Measurements from ENCODE around the gene DAB1. TPM values are rescaled to one million over a fixed set of nuclear protein-coding genes. Genes with fewer than 3 reads are reported as not detected.

DAB1 gene
- polyA plus RNA-seq, 3 donors: not detected

DNA sequence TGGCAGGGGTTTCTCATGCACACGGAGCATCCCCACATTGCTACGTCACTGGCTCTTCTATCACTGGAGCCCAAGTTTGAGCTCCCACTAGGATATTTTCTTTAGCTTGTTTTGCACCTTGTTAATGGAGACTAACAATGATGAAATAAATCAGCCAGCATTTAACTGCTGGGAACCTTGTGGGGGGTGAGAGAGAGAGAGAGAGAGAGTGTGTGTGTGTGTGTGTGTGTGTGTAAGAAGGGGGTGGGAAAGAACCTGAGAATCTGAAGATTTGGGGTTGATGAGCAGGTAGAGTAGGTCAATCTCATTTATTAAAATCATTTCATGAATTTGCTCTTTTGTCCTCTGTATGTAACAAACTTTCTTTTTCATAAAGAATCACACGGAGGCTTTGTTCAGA, 458.7 kb downstream of the DAB1 start:
- Histone ChIP-seq H3K9me3 (replicated peaks in 1 of 2; ENCODE audit: control insufficient read depth in 1 of 2, insufficient read depth in 1 of 2, low read length in 2 of 2) (no peaks in the 10 kb centered on the region), H3K27me3 (ENCODE audit: control insufficient read depth in 2 of 2, insufficient read depth in 2 of 2, low read length in 2 of 2) (no peaks in the 10 kb centered on the region), H3K79me2 (ENCODE audit: insufficient read depth, low read length) (no peaks in the 10 kb centered on the region), H4K20me1 (ENCODE audit: insufficient read depth, low read length) (no peaks in the 10 kb centered on the region), H3K4me1 (ENCODE audit: control insufficient read depth in 1 of 2, insufficient read depth in 2 of 2, low read length in 2 of 2) (no peaks in the 10 kb centered on the region), H3K4me2 (replicated peaks; ENCODE audit: extremely low read depth, low read length, poor library complexity, severe bottlenecking) (no peak overlapping the region), H3K27ac (ENCODE audit: low read depth in 1 of 2, low read length in 2 of 2) (no peak overlapping the region), H3K9ac (ENCODE audit: insufficient read depth, low read length, poor library complexity, severe bottlenecking) (no peak overlapping the region), H3K4me3 (replicated peaks in 1 of 3; ENCODE audit: low read depth in 2 of 3, low read length in 3 of 3) (no peak overlapping the region), H2AFZ (ENCODE audit: insufficient read depth, low read depth, low read length, poor library complexity, severe bottlenecking) (no peak overlapping the region), H3K36me3 (replicated peaks in 1 of 2; ENCODE audit: control insufficient read depth in 1 of 2, insufficient read depth in 2 of 2, low read length in 2 of 2) (no peaks in the 10 kb centered on the region)
- no peak for DNase-seq
- H3K4me3 Mint-ChIP-seq: no peak overlapping the region
- H3K36me3 Mint-ChIP-seq: no peaks in the 10 kb centered on the region
- H3K9me3 Mint-ChIP-seq: peaks cover 0 to 4% (median 0%) of the 10 kb centered on the region in 7 donors
- TF ChIP-seq, protein P1, sequence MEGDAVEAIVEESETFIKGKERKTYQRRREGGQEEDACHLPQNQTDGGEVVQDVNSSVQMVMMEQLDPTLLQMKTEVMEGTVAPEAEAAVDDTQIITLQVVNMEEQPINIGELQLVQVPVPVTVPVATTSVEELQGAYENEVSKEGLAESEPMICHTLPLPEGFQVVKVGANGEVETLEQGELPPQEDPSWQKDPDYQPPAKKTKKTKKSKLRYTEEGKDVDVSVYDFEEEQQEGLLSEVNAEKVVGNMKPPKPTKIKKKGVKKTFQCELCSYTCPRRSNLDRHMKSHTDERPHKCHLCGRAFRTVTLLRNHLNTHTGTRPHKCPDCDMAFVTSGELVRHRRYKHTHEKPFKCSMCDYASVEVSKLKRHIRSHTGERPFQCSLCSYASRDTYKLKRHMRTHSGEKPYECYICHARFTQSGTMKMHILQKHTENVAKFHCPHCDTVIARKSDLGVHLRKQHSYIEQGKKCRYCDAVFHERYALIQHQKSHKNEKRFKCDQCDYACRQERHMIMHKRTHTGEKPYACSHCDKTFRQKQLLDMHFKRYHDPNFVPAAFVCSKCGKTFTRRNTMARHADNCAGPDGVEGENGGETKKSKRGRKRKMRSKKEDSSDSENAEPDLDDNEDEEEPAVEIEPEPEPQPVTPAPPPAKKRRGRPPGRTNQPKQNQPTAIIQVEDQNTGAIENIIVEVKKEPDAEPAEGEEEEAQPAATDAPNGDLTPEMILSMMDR (IDR thresholded peaks at IDR 0.05): no peak
- intact Hi-C loops (cut with micrococcal nuclease): no loop called here
- H3K27me3 Mint-ChIP-seq (ENCODE audit: low read depth in 3 of 3): peaks cover 3 to 6% (median 6%) of the 10 kb centered on the region in 3 donors
- H3K4me1 Mint-ChIP-seq: no peaks in the 10 kb centered on the region
- WGBS (ENCODE audit: insufficient coverage): 80% methylated on average over 1 of the region's 3 CpGs
- H3K27ac Mint-ChIP-seq: no peak overlapping the region

DNA sequence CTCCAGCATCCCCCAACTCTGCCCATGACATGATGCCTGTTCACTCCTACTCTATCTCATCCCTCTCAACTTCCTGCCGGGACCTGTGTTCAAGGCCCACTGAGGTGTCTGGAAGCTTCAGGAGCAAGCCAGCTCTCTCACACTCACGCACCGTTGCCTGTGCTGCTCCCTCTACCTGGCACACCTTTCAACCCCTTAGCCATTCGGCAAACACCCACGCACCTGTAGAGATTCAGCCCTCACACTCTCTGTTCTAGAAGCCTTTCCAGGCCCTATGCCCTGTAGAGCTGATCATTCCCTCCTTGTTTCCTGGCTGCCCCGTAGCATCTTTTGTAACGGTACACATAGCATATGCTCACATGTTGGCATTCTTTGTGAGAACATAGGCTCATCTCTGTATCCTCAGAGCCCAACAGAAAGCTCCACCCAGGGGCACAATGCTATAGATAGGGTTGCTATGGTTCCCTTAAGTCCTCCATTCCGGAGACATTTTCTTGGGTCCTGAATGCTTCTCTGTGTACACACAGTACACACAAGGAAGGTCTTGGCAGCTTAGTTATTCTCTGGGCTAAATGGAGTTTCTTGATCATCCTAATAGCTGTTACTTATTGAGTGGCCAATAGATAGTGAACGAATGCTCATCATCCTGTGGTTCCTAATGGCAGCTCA, 459.4 kb downstream of the DAB1 start:
- no peaks in the 10 kb centered on the region for H3K4me1 Mint-ChIP-seq
- Histone ChIP-seq H2AFZ (ENCODE audit: insufficient read depth, low read depth, low read length, poor library complexity, severe bottlenecking) (no peak overlapping the region), H4K20me1 (ENCODE audit: insufficient read depth, low read length) (no peaks in the 10 kb centered on the region), H3K36me3 (replicated peaks in 1 of 2; ENCODE audit: control insufficient read depth in 1 of 2, insufficient read depth in 2 of 2, low read length in 2 of 2) (no peaks in the 10 kb centered on the region), H3K9ac (ENCODE audit: insufficient read depth, low read length, poor library complexity, severe bottlenecking) (no peak overlapping the region), H3K9me3 (replicated peaks in 1 of 2; ENCODE audit: control insufficient read depth in 1 of 2, insufficient read depth in 1 of 2, low read length in 2 of 2) (no peaks in the 10 kb centered on the region), H3K4me3 (replicated peaks in 1 of 3; ENCODE audit: low read depth in 2 of 3, low read length in 3 of 3) (no peak overlapping the region), H3K4me1 (ENCODE audit: control insufficient read depth in 1 of 2, insufficient read depth in 2 of 2, low read length in 2 of 2) (no peaks in the 10 kb centered on the region), H3K27ac (ENCODE audit: low read depth in 1 of 2, low read length in 2 of 2) (no peak overlapping the region), H3K79me2 (ENCODE audit: insufficient read depth, low read length) (no peaks in the 10 kb centered on the region), H3K4me2 (replicated peaks; ENCODE audit: extremely low read depth, low read length, poor library complexity, severe bottlenecking) (no peak overlapping the region), H3K27me3 (ENCODE audit: control insufficient read depth in 2 of 2, insufficient read depth in 2 of 2, low read length in 2 of 2) (no peaks in the 10 kb centered on the region)
- peaks cover 3 to 6% (median 6%) of the 10 kb centered on the region in 3 donors for H3K27me3 Mint-ChIP-seq (ENCODE audit: low read depth in 3 of 3)
- 91% methylated on average over 5 of the region's 9 CpGs for WGBS (ENCODE audit: insufficient coverage)
- no peak overlapping the region for H3K4me3 Mint-ChIP-seq
- TF ChIP-seq, protein P1 (IDR thresholded peaks at IDR 0.05): no peak
- no peak for DNase-seq
- intact Hi-C loops (cut with micrococcal nuclease): no loop called here
- peak overlapping the region in 2 of 7 donors; percentile 34 to 43 for H3K27ac Mint-ChIP-seq
- H3K36me3 Mint-ChIP-seq: no peaks in the 10 kb centered on the region
- H3K9me3 Mint-ChIP-seq: peaks cover 0 to 4% (median 0%) of the 10 kb centered on the region in 7 donors

Data from CD14-positive monocyte (primary cell).